Loucy (cell line): ENCODE results near the gene GARIN5B.

Source experiments
- EZH2phosphoT487 ChIP-seq: fragments of 200-600 bp; IDR thresholded peaks from 2 replicates; pipeline ENCODE4 v1.6.1; 2018; ENCODE audit warnings: antibody characterized with exemption, mild to moderate bottlenecking, moderate library complexity, borderline replicate concordance
- TF ChIP-seq, protein P1 (sequence below): fragments of 200-600 bp; sonication (generic); conservative IDR thresholded peaks from 2 replicates; pipeline ENCODE4 v1.5.1; 2014; ENCODE audit warnings: mild to moderate bottlenecking, antibody characterized with exemption, low read length

- TF ChIP-seq, protein P1, sequence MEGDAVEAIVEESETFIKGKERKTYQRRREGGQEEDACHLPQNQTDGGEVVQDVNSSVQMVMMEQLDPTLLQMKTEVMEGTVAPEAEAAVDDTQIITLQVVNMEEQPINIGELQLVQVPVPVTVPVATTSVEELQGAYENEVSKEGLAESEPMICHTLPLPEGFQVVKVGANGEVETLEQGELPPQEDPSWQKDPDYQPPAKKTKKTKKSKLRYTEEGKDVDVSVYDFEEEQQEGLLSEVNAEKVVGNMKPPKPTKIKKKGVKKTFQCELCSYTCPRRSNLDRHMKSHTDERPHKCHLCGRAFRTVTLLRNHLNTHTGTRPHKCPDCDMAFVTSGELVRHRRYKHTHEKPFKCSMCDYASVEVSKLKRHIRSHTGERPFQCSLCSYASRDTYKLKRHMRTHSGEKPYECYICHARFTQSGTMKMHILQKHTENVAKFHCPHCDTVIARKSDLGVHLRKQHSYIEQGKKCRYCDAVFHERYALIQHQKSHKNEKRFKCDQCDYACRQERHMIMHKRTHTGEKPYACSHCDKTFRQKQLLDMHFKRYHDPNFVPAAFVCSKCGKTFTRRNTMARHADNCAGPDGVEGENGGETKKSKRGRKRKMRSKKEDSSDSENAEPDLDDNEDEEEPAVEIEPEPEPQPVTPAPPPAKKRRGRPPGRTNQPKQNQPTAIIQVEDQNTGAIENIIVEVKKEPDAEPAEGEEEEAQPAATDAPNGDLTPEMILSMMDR = no peak
- TF ChIP-seq EZH2phosphoT487 = no peak
Observed at GRCh38 chr19:55392820-55393761, 30.0 kb upstream of the GARIN5B start.
